PC-3 (cell line): Measurements from ENCODE around the gene TBC1D16. TPM values are rescaled to one million over a fixed set of nuclear protein-coding genes. Genes with fewer than 3 reads are reported as not detected.

Experiments
- ATAC-seq: fragments of 200-7000 bp; cut with Tn5 transposase; 2 replicates; pipeline ENCODE4 v1.9.1; 2020; ENCODE audit warnings: mild to moderate bottlenecking, moderate library complexity
- BruUV-seq: library from RNA; stranded (reverse); fragments of 400-500 nt; replicated peaks from 2 replicates; lab custom pipeline; 2021; lab: Mats Ljungman, UMichigan
- CTCF ChIA-PET: fragments of 300-600 bp; sonication (Branson Sonifier 250); formaldehyde crosslinking; loops from one replicate; lab custom pipeline; 2022; ENCODE audit warnings: antibody characterized with exemption; lab: Charles Lee
- POLR2A ChIA-PET: fragments of 300-600 bp; sonication (Branson Sonifier 250); formaldehyde crosslinking; loops from one replicate; lab custom pipeline; 2022; ENCODE audit warnings: antibody characterized with exemption; ENCODE audit not compliant: unreplicated experiment; lab: Charles Lee
- DNase-seq: peaks from one replicate; pipeline ENCODE4 v3.0.0-alpha.2; 2015
- H2AFZ ChIP-seq: fragments of 300-600 bp; sonication (generic); 2 replicates; pipeline ENCODE4 v1.6.0; 2016; ENCODE audit warnings: antibody characterized with exemption, low read length
- H3F3A ChIP-seq: fragments of 300-600 bp; sonication (generic); one replicate; pipeline ENCODE4 v1.6.0; 2017; ENCODE audit warnings: antibody characterized with exemption, low read length, control low read depth, mild to moderate bottlenecking; ENCODE audit not compliant: unreplicated experiment
- H3K27ac ChIP-seq: fragments of 300-600 bp; sonication (generic); 2 replicates; pipeline ENCODE4 v1.5.1; 2016; ENCODE audit warnings: mild to moderate bottlenecking, low read length
- H3K27me3 ChIP-seq: fragments of 300-600 bp; sonication (generic); 2 replicates; pipeline ENCODE4 v1.6.1; 2016; ENCODE audit warnings: low read length, mixed read lengths
- H3K36me3 ChIP-seq: fragments of 300-600 bp; sonication (generic); 2 replicates; pipeline ENCODE4 v1.6.1; 2016; ENCODE audit warnings: low read depth, mixed run types, low read length, mixed read lengths
- H3K4me1 ChIP-seq: fragments of 300-600 bp; sonication (generic); 2 replicates; pipeline ENCODE4 v1.5.1; 2016; ENCODE audit warnings: low read length; ENCODE audit not compliant: insufficient read depth
- H3K4me2 ChIP-seq: fragments of 300-600 bp; sonication (generic); 2 replicates; pipeline ENCODE4 v1.6.0; 2016; ENCODE audit warnings: low read length
- H3K4me3 ChIP-seq: fragments of 300-600 bp; sonication (generic); 2 replicates; pipeline ENCODE4 v1.5.1; 2016; ENCODE audit warnings: mild to moderate bottlenecking, low read length, mixed read lengths
- H3K79me2 ChIP-seq: fragments of 300-600 bp; sonication (generic); 2 replicates; pipeline ENCODE4 v1.6.1; 2017; ENCODE audit warnings: low read length, mixed read lengths
- H3K9ac ChIP-seq: fragments of 300-600 bp; sonication (generic); 2 replicates; pipeline ENCODE4 v1.6.0; 2016; ENCODE audit warnings: mild to moderate bottlenecking, low read length
- H3K9me2 ChIP-seq: fragments of 300-600 bp; sonication (generic); replicated peaks from 2 replicates; pipeline ENCODE4 v1.6.1; 2016; ENCODE audit warnings: mixed run types, low read length, mixed read lengths
- H3K9me3 ChIP-seq: fragments of 300-600 bp; sonication (generic); 2 replicates; pipeline ENCODE4 v1.6.1; 2016; ENCODE audit warnings: low read length, mixed read lengths
- H4K20me1 ChIP-seq: fragments of 300-600 bp; sonication (generic); 2 replicates; pipeline ENCODE4 v1.6.1; 2016; ENCODE audit warnings: low read length, mixed read lengths
- CTCF ChIP-seq: fragments of 300-600 bp; sonication (generic); conservative IDR thresholded peaks from 2 replicates; pipeline ENCODE4 v1.5.1; 2017; ENCODE audit warnings: antibody characterized with exemption, low read depth, mild to moderate bottlenecking, low read length
- EZH2 ChIP-seq: fragments of 300-600 bp; sonication (generic); IDR thresholded peaks from one replicate; pipeline ENCODE4 v1.6.1; 2017; ENCODE audit warnings: antibody characterized with exemption, mild to moderate bottlenecking, low read length; ENCODE audit not compliant: unreplicated experiment
- EZH2phosphoT487 ChIP-seq: fragments of 300-600 bp; sonication (generic); IDR thresholded peaks from 2 replicates; pipeline ENCODE4 v1.6.1; 2018; ENCODE audit warnings: mild to moderate bottlenecking, antibody characterized with exemption, low read length, borderline replicate concordance
- intact Hi-C: fragments of 100-400 bp; cut with micrococcal nuclease; formaldehyde crosslinking; loops from 2 replicates; pipeline ENCODE4 v1.9.0; 2023
- total RNA-seq: library from RNA; depleted of rRNA; stranded (reverse); fragments of >200 nt; gene quantifications from 2 replicates; pipeline ENCODE4 v1.2.3, GENCODE V29; 2014

TBC1D16 gene
- total RNA-seq, 1 experiment from 2014 or later = 23.7 TPM

DNA sequence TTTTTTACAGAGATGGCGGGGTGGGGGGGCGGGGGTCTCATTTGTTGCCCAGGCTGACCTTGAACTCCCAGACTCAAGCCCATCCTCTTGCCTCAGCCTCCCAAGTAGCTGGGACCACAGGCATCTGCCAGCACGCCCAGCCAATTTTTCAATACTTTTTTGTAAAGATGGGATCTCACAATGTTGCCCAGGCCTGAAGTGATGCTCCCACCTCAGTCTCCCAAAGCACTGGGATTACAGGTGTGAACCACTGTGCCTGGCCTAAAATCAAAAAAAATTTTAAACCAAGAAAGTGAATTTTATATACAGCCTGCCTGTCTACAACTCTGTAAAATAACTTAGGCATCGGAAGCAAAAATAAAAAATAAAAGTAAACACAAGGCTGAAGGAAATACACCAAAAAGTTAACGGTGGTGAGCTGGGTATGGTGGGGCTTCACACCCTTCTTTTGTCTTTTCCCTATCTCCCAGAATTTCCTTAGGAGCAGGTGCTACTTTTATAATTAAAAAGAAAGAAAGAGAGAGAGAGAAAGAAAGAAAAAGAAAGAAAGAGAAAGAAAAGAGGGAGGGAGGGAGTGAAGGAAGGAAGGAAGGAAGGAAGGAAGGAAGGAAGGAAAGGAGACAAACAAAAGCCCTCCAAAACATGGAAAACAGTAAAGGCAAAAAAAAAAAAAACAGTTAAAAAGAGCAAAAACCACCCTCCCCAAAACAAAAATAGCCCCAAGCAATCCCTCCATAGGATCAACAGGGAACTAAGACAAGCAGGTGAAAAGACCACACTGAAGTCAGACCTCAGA lies 51.4 kb downstream of the TBC1D16 start:
- no peaks in the 10 kb centered on the region for H4K20me1 ChIP-seq
- no peaks in the 10 kb centered on the region for H3K9me2 ChIP-seq
- no peak overlapping the region for H3K27ac ChIP-seq
- no peak overlapping the region for H3K9ac ChIP-seq
- no peaks in the 10 kb centered on the region for H3K79me2 ChIP-seq
- TF ChIP-seq EZH2phosphoT487 (no peak), EZH2 (no peak), CTCF (no peak)
- no TSS peak for BruUV-seq
- no peak overlapping the region for H3K4me3 ChIP-seq
- no peak for DNase-seq
- H3K9me3 ChIP-seq = no peaks in the 10 kb centered on the region
- POLR2A ChIA-PET = no interaction called here
- intact Hi-C loops = no loop called here
- no peak overlapping the region for H3K4me2 ChIP-seq
- CTCF ChIA-PET = no interaction called here
- ATAC-seq = no peak
- no peaks in the 10 kb centered on the region for H3K36me3 ChIP-seq
- H3F3A ChIP-seq = peaks cover 4% of the 10 kb centered on the region
- H2AFZ ChIP-seq = no peak overlapping the region
- peaks cover 24% of the 10 kb centered on the region for H3K4me1 ChIP-seq
- no peaks in the 10 kb centered on the region for H3K27me3 ChIP-seq

- no TSS peak for BruUV-seq
- no peaks in the 10 kb centered on the region for H3K27me3 ChIP-seq
- no peaks in the 10 kb centered on the region for H3K9me2 ChIP-seq
- H3K4me1 ChIP-seq = peaks cover 16% of the 10 kb centered on the region
- no peaks in the 10 kb centered on the region for H3K79me2 ChIP-seq
- H3K36me3 ChIP-seq = no peaks in the 10 kb centered on the region
- ChIA-PET POLR2A (no interaction called here), CTCF (no interaction called here)
- peaks cover 4% of the 10 kb centered on the region for H3F3A ChIP-seq
- intact Hi-C loops = no loop called here
- H3K4me3 ChIP-seq = no peak overlapping the region
- ATAC-seq = no peak
- no peak for DNase-seq
- no peaks in the 10 kb centered on the region for H4K20me1 ChIP-seq
- no peak overlapping the region for H3K27ac ChIP-seq
- H3K9me3 ChIP-seq = no peaks in the 10 kb centered on the region
- no peak overlapping the region for H3K9ac ChIP-seq
- H3K4me2 ChIP-seq = no peak overlapping the region
- no peak overlapping the region for H2AFZ ChIP-seq
- no peak for TF ChIP-seq EZH2
- TF ChIP-seq EZH2phosphoT487 = no peak
- TF ChIP-seq CTCF = no peak
Measured at GRCh38 chr17:79983456-79983855, 52.2 kb downstream of the TBC1D16 start.

DNA sequence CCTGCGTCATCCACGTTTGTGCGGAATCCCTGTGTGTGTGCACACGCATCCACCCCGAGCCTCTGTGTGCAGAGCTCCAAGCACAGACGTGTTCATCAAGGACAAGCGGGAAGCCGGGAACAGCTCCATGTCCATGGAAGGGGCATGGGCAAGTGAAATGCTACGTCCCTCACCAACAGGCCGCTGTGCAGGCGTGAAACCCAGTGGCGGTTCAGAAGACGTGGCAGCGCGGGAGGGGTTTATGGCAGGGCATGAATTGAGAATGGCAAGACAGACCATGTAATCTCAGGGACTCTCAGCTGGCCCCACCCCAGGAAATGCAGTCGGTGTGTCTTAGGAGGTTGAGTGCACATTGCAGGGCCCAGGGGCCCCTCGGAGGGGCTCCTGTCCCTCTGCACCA lies 52.7 kb downstream of the TBC1D16 start:
- Histone ChIP-seq H3K4me2 (no peak overlapping the region), H3K27me3 (no peaks in the 10 kb centered on the region), H4K20me1 (no peaks in the 10 kb centered on the region), H3K9me3 (no peaks in the 10 kb centered on the region), H3K79me2 (no peaks in the 10 kb centered on the region), H3F3A (peaks cover 4% of the 10 kb centered on the region), H2AFZ (no peak overlapping the region), H3K36me3 (no peaks in the 10 kb centered on the region), H3K4me1 (peaks cover 13% of the 10 kb centered on the region), H3K9me2 (no peaks in the 10 kb centered on the region), H3K9ac (no peak overlapping the region), H3K4me3 (no peak overlapping the region), H3K27ac (no peak overlapping the region)
- CTCF ChIA-PET = no interaction called here
- no peak for ATAC-seq
- POLR2A ChIA-PET = no interaction called here
- intact Hi-C loops = no loop called here
- DNase-seq = no peak
- TF ChIP-seq EZH2phosphoT487 (no peak), CTCF (no peak), EZH2 (no peak)
- no TSS peak for BruUV-seq
